Measurements from ENCODE around the gene PNKD.
"Not testable (repeated sequence)": the region's sequence is repeated elsewhere in the genome, so short reads cannot be mapped to it uniquely, and the experiment has no call there.

PNKD gene

GRCh38 chr2:218306184-218306920 lies 36.0 kb downstream of the PNKD start:
- Histone ChIP-seq H3K27me3 (ENCODE audit: low read depth, low read length) (no peaks in the 10 kb centered on the region), H4K20me1 (ENCODE audit: insufficient read depth, low read length) (no peaks in the 10 kb centered on the region), H3K36me3 (replicated peaks; ENCODE audit: low read depth, low read length) (no peaks in the 10 kb centered on the region), H3K9ac (ENCODE audit: low read length) (no peak overlapping the region), H3K4me3 (ENCODE audit: low read length) (no peak overlapping the region), H3K4me1 (ENCODE audit: low read length) (no peaks in the 10 kb centered on the region), H3K4me2 (ENCODE audit: low read length) (no peak overlapping the region), H3K79me2 (ENCODE audit: low read length) (no peaks in the 10 kb centered on the region), H3K9me3 (ENCODE audit: insufficient read depth, low read length) (no peaks in the 10 kb centered on the region), H3K27ac (ENCODE audit: low read length) (no peak overlapping the region), H2AFZ (ENCODE audit: low read depth, low read length) (no peak overlapping the region)
- no peak for TF ChIP-seq EZH2phosphoT487 (IDR thresholded peaks at IDR 0.05; ENCODE audit: low read depth)
- no peak for TF ChIP-seq CTCF (IDR thresholded peaks at IDR 0.05; ENCODE audit: low read depth, low read length)

DNA sequence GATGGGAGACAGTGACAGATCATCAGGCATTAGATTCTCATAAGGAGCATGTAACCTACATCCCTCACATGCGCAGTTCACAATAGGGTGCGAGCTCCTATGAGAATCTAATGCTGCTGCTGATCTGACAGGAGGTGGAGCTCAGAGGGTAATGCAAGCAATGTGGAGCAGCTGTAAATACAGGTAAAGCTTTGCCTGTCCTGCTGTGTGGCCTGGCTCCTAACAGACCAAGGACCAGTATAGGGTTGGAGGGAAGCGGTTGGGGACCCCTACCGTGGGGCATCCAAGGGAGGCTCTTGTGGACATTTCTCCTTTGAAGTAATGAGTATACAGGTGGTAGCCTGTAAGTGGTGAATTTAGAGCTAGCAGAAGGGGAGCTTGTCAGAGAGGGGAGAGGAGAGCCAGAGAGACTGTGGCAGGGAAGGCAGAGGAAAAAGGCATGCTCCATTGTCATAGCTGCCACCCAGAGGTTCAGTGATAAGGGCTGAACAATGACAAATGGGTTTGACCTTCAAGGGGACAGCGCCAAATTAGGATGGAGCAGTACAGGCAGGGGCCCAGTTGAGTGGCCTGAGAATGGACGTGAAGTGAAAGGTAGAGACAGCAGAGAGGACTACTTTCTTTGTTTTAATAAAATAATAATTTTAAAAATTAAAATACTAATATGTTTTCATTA lies 37.2 kb downstream of the PNKD start:
- H2AFZ ChIP-seq (ENCODE audit: low read depth, low read length), result no peak overlapping the region
- no peaks in the 10 kb centered on the region for H3K36me3 ChIP-seq (replicated peaks; ENCODE audit: low read depth, low read length)
- H3K27me3 ChIP-seq (ENCODE audit: low read depth, low read length), result no peaks in the 10 kb centered on the region
- no peaks in the 10 kb centered on the region for H4K20me1 ChIP-seq (ENCODE audit: insufficient read depth, low read length)
- H3K9ac ChIP-seq (ENCODE audit: low read length), result no peak overlapping the region
- no peaks in the 10 kb centered on the region for H3K79me2 ChIP-seq (ENCODE audit: low read length)
- no peaks in the 10 kb centered on the region for H3K9me3 ChIP-seq (ENCODE audit: insufficient read depth, low read length)
- H3K4me3 ChIP-seq (ENCODE audit: low read length), result no peak overlapping the region
- no peak overlapping the region for H3K4me2 ChIP-seq (ENCODE audit: low read length)
- TF ChIP-seq CTCF (IDR thresholded peaks at IDR 0.05; ENCODE audit: low read depth, low read length) (no peak), EZH2phosphoT487 (IDR thresholded peaks at IDR 0.05; ENCODE audit: low read depth) (no peak)
- no peaks in the 10 kb centered on the region for H3K4me1 ChIP-seq (ENCODE audit: low read length)
- H3K27ac ChIP-seq (ENCODE audit: low read length), result no peak overlapping the region

DNA sequence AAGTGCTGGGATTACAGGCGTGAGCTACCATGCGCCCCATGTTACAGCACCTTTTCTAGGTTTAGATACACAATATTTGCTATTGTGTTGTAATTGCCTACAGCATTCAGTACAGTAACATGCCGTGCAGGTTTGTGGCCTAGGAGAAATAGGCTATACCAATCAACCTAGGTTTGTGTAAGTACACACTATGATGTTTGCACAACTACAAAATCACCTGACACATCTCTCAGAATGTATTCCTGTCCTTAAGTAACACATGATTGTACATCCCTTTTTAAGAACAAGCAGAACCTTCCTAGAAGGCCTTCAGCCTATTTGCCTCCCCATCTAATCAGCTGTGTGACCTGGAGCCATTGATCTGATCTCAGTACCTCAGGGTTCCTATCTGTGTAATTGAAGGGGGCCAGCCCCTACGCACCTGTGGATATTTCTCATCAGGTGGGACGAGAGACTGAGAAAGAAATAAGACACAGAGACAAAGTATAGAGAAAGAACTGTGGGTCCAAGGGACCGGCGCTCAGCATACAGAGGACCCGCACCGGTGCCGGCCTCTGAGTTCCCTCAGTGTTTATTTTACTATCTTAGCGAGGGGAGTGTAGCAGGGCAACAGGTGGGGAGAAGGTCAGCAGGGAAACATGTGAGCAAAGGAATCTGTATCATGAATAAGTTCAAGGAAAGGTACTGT lies 40.7 kb downstream of the PNKD start:
- H2AFZ ChIP-seq (ENCODE audit: low read depth, low read length), result no peak overlapping the region
- H3K4me3 ChIP-seq (ENCODE audit: low read length), result no peak overlapping the region
- H3K27me3 ChIP-seq (ENCODE audit: low read depth, low read length), result no peaks in the 10 kb centered on the region
- H3K27ac ChIP-seq (ENCODE audit: low read length), result no peak overlapping the region
- no peaks in the 10 kb centered on the region for H3K79me2 ChIP-seq (ENCODE audit: low read length)
- no peak overlapping the region for H3K4me2 ChIP-seq (ENCODE audit: low read length)
- no peaks in the 10 kb centered on the region for H3K36me3 ChIP-seq (replicated peaks; ENCODE audit: low read depth, low read length)
- no peak for TF ChIP-seq EZH2phosphoT487 (IDR thresholded peaks at IDR 0.05; ENCODE audit: low read depth)
- no peak for TF ChIP-seq CTCF (IDR thresholded peaks at IDR 0.05; ENCODE audit: low read depth, low read length)
- no peak overlapping the region for H3K9ac ChIP-seq (ENCODE audit: low read length)
- H4K20me1 ChIP-seq (ENCODE audit: insufficient read depth, low read length), result no peaks in the 10 kb centered on the region
- no peaks in the 10 kb centered on the region for H3K9me3 ChIP-seq (ENCODE audit: insufficient read depth, low read length)
- no peaks in the 10 kb centered on the region for H3K4me1 ChIP-seq (ENCODE audit: low read length)

DNA sequence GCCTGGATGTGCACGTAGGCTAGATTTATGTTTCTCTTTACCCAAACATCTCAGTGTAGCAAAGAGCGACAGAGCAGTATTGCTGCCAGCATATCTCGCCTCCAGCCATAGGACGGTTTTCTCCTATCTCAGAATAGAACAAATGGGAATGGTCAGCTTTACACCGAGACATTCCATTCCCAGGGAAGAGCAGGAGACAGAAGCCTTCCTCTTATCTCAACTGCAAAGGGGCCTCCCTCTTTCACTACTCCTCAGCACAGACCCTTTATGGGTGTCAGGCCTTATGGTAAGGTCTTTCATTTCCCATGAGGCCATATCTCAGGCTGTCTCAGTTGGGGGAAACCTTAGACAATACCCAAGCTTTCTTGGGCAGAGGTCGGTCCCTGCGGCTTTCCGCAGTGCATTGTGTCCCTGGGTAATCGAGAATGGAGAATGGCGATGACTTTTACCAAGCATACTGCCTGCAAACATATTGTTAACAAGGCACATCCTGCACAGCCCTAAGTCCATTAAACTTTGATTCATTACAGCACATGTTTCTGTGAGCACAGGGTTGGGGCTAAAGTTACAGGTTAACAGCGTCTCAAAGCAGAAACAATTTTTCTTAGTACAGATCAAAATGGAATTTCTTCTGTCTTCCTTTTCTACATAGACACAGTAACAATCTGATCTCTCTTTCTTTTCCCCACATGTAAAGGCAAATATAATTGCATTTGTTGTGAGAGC lies 41.4 kb downstream of the PNKD start:
- not testable (repeated sequence) for H3K27ac ChIP-seq (ENCODE audit: low read length)

More for the DNA sequence above, 41.4 kb downstream of the PNKD start:
- H3K79me2 ChIP-seq (ENCODE audit: low read length); H3K27me3 ChIP-seq (ENCODE audit: low read depth, low read length); H3K4me3 ChIP-seq (ENCODE audit: low read length); H2AFZ ChIP-seq (ENCODE audit: low read depth, low read length); H4K20me1 ChIP-seq (ENCODE audit: insufficient read depth, low read length); H3K4me2 ChIP-seq (ENCODE audit: low read length); H3K9me3 ChIP-seq (ENCODE audit: insufficient read depth, low read length); H3K9ac ChIP-seq (ENCODE audit: low read length); H3K4me1 ChIP-seq (ENCODE audit: low read length); H3K36me3 ChIP-seq (replicated peaks; ENCODE audit: low read depth, low read length): not testable (repeated sequence)
